Astrocyte of the hippocampus (primary cell): Measurements from ENCODE around the gene PICK1.
"Not testable (repeated sequence)": the region's sequence is repeated elsewhere in the genome, so short reads cannot be mapped to it uniquely, and the experiment has no call there.

ENCODE experiments used
- DNase-seq: peaks from one replicate; pipeline ENCODE4 v3.0.0; 2011; ENCODE audit warnings: low read depth, low spot score

PICK1 gene

DNA sequence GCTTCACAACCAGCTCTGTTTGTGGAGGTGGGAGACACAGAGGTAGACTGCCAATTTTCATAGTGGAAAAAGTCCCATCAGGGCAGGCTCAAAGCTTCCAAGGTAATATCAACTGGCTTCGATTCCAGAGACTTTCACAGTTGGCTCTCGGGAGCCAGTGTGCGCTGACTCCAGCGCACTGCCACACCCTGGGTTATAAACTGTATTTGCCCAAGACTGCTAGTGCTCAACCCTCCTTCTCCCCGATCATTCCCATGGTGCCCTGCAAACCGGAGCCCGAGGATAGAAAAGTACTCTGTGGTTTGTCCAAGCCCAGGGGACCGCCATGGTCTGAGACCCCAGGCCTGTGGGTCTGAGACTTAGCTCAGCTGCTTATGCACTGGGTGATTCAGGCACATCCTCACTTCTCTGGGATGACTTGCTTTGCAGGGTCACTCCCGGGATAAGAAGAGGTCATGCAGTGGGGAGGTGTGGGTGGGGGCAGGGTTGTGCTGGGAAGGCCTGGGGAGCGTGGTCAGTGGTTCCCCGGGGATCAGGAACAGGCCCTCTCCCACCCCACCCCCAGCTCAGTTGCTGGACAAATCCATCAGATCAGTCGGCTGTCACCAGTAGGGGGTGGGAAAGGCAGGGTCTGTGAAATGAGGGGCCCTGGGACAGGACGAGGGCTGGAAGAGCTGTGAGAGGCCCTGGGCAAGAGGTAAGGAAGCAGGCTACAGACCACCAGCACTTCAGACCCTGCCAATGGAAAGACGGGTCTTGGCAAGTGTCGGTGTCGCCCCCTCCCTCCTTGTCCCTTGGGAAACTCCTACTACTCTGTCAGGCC lies 26.7 kb upstream of the PICK1 start:
- no peak for DNase-seq

DNA sequence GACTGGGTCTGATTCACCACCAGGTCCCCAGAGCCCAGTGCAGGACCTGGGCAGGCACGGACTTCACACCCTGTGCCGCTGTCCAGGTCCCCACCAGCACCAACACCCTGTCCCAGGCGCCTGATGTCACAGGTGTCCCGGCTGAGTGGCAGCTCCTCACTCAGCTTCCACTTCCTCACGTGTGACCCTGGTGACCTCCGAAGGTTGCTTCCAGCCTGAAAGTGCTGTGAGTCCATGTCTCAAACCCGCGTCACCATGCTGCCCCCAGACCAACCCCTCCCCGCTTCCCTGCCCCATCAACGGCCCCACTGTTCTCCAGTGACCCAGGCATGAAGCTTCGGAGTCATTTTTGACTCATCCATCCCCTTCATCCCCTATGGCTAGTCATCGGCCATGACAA lies 25.7 kb upstream of the PICK1 start:
- DNase-seq, result no peak

DNA sequence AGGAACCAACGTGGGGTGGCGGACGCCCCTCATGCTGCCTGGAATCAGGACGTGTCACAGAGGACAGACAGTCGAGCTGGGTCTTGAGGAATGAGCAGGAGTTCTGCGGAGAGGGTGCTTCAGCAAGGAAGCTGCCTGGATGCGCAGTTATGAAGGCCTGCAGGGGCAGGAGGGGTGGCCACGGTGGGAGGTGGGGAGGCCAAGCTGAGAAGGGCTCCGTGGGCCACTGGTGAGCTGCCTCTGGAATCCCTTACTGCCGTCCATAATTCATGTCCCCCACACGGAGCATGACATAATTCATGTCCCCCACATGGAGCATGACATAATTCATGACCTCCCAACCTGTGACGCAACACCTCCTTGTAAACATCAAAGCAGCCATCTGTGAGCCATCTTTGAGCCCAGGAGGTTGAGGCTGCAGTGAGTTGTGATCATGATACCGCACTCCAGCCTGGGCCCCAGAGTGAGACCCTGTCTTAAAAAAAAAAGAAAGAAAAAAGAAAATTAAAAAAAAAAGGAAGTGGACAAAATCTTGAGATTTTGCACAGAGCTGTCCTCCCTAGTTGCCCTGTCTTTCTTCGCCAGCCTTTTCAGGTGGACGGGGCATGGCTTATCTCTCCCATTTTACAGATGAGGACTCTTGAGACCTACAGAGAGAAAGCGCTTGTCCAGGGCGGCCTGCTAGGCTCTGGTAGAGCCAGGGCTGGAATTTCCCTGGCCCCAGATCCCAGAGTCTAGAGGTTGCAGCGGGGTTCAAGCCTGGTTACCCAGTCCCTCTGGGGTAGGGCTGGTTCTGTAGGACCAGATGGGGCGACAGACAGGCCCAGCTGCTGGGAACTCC lies 24.3 kb upstream of the PICK1 start:
- DNase-seq, result peak; percentile 38

DNA sequence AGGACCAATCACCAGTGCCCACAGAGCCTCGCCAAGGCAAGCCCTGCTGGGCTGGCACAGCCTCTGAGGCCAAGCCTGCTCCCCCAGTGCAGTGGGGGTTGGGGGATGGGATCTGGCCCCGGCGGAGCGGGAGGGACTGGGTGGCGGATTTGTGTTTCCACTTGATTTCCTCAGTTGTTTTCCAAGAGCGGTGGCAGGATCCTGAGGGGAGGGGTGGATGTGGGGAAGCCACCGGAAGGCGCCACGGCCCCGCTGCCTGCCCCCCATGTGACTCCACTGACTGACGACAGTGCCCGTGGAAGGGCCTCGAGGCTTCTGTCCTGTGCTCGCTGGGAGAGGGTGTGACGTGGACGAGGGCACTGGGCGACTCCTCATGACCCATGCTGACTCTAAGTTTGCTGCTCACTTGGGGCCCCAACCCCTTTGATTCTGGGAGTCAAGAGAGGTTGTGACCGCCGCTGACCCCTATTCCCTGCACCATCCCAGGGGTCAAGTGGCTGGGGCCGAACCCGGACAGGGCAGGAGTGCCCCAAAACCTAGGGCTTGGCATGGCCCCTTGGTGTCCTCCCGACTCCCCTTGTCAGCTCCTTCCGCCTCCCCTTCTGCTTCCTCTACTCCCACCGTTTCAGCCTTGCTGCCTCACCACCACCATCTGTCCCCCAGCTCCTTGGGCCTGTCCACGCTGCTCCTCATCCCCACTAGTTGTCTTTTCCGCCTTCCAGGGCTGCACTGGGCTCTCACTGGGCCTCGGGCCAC lies 23.5 kb upstream of the PICK1 start:
- peak; percentile 46 for DNase-seq

DNA sequence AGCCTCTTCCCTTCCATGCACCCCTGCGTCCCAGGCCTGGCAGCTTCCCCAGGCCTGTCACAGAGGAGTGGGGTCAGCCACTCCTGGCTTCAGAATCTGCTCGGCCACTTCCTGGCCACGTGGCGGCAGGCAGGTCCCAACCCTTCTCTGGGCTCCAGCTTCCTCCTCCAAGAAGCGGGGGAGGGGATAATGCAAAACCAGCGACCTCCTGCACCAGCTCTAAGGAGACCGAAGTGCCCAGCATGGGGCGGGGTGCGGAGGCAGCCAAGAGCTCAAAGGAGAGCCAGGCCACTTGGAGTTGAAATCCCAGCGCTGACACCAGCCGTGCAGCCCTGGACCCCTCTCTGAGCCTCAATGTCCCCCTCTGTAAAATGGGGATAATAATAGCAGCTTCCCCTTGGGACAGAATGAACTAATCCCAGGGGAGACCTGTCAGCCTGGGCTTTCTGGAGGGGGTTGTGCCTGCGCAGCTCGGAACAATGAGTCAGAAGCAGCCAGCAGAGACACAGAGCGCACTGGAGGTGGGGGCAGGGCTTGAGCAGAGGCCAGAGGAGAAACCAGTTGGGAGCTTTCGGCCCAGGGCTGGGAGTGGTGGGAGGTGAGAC lies 22.8 kb upstream of the PICK1 start:
- DNase-seq, result peak; percentile 92

- DNase-seq, result no peak
These were observed 22.2 kb upstream of the PICK1 start for GRCh38 chr22:38034884-38035529.

GRCh38 chr22:38035530-38035885 lies 21.7 kb upstream of the PICK1 start:
- no peak for DNase-seq

GRCh38 chr22:38036392-38037062 lies 20.7 kb upstream of the PICK1 start:
- DNase-seq, result no peak

GRCh38 chr22:38037367-38038150 lies 19.6 kb upstream of the PICK1 start:
- not testable (repeated sequence) for DNase-seq

- DNase-seq, result no peak
These were observed 18.8 kb upstream of the PICK1 start for GRCh38 chr22:38038426-38038825.

- DNase-seq, result no peak
These were observed 18.1 kb upstream of the PICK1 start for GRCh38 chr22:38038890-38039812.

DNA sequence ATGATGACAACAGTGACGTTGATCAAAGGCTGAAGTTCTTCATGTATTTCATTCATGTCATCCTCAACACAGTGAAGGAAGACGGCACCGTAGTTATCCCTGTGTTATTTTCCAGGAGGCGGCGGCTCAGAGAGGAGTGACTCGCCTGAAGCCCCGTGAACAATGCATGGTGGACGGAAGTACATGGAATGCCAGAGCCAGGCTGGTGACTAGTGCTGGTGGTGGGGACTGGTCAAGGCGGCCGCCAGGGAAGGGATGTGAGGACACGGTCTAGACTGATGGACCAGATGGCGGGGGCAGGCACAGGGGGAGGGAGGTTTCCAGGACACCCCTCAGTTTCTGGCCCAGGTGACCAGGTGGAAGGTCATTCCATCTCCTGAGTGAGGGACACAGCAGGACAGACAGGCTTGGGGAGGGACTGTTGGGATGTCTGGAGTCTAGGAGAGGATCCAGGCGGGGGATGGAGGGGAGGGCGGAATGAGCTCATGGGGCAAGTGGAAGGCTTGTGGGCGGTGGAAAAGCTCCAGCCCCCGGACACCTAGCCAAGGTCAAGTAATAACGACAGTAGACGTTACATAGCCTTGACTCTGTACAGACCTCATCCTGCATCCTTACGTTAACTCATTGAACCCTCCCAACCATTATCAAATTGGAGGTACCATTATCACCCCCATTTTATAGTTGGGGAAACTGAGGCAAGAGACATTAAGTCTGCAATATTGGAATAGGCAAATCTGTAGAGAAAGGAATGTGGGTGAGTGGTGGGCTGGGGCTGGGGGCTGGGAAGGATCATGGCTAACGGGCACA lies 16.0 kb upstream of the PICK1 start:
- DNase-seq, result peak; percentile 40

GRCh38 chr22:38041760-38042487 lies 15.3 kb upstream of the PICK1 start:
- no peak for DNase-seq

- DNase-seq, result no peak
These were observed 14.8 kb upstream of the PICK1 start for GRCh38 chr22:38042488-38042790.

- DNase-seq, result no peak
These were observed 13.8 kb upstream of the PICK1 start for GRCh38 chr22:38043151-38044039.

- no peak for DNase-seq
These were observed 11.0 kb upstream of the PICK1 start for GRCh38 chr22:38046070-38046748.
